ENCODE results near the gene TTC13.

Gene TTC13

DNA sequence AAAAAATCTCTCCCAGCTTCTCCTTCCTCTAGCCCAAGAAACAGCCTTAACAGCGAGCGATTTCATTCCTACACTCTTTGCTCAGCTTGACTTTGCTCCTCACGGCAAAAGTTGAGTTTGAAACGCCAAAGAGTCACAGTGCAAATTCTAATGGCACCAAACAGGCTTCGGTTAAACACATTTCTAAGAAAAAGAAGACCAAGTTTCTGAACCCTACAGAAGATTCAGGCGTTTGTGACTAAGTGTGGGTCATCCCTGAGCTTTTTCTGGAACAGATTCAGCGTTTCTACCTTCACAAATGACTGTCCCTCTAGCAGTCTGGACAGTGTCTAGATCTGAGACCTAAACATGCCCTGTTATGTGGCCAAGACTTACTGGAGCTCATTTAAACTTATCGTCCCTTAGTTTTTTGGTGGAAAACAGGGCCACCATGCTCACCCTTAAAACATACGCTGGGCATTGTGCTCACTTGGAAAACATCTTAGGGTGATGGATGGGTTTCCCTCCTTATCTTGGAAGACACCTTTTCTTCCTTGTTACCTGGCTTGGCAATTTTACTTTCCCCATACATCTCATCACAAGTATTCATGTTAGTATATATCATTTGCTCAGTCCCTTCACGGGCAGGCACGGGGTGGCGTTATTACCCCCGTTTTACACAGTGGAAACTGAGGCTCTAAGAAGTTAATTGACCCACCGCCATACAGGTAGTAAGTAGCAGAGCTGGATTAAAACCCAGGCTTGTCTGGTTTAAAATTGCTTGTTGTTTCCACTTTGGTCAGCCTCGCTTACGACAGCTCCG, 111.4 kb downstream of the TTC13 start:
- no peak for DNase-seq

DNA sequence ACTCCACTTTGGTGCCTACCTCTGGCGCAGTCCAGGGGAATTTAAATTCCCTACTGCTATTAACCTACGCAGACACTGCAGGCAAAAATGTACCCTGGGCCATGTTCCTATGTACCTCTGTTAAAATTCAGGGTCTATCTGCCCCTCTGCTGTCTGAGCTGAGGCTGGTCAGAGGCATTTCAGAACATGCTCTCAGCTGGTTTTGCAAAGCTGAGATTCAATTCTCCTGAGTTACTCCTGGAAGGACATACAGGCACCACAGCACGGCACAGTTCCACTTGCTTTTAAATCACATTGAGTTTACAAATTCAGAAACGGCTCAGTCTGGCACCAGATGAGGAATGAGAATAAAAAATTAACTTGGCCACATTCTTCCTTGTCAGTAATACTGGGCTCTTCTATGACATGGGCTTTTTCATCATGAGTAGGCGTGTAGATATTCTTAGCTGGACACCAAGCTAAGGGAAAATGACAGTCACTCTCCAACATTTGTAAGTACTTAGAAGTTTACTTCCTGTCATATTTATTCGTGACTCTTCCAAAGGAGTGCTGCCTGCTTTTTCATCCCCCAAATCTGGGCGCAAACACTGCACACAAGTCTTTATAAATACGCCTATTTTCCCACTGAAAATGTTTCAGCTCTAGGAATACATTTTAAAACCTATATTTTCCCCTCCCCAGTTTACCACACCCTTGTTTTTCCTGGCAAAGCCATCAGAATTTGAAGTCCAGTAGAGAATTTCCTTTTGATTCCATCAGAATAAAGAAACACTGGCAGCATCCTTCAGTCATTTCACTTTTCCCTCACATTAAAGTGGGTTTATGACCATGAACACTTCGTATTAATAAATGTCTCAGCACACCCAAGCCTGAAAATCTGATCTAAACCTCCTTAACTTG, 112.2 kb downstream of the TTC13 start:
- DNase-seq = no peak

DNA sequence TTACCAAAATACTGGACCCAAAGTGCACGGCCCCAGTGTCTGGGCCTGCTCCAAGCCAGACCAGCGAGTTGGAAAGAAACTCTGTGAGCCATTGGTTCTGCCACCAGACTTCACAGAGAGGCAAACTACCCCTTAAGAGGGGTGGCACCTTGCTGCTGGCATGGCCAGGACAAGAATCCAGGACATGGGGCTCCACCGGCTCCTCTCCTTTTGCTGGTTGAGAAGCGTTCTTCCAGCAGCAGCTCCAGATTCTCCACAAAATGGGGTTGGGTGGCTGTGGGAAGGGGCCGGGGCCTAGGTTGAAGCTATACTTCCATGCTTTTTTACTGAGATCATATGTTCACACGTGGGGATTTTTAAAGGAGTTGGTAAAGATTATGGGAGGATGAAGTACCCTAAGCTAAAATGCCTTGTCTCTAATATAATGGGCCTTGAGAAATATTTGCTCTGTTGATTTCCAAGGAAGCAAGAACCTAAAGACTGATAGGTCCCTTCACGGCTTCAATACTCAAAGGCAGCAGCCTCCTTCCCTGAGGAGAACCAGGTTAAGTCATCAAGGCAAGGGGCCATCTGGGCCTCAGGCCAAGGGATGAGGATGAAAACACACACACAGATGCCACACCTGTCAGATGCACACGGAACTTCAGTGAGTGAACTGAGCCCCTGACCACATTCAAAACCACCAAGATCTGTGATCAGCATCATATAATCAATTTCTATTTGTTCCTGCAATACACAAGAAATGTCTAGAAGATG, 113.4 kb downstream of the TTC13 start:
- DNase-seq = no peak

DNA sequence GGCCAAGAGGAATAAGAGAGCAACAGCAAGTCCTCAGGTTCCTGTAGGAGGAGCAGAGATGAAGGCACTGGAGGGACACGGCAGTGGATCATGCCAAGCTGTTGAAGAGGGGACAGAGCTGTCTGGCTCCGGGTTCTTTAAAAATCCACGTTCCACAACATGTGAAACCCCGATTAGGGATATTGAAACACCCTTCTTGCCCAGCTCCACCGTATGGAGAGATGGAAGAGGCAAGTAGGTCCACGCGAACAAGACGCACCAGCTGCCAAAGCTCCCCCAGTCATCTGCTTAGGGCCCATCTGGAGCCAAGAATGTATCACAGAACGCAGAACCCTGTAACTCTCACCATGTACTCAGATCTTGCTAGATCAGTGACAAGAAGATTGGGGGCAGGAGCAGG, 114.2 kb downstream of the TTC13 start:
- no peak for DNase-seq

DNA sequence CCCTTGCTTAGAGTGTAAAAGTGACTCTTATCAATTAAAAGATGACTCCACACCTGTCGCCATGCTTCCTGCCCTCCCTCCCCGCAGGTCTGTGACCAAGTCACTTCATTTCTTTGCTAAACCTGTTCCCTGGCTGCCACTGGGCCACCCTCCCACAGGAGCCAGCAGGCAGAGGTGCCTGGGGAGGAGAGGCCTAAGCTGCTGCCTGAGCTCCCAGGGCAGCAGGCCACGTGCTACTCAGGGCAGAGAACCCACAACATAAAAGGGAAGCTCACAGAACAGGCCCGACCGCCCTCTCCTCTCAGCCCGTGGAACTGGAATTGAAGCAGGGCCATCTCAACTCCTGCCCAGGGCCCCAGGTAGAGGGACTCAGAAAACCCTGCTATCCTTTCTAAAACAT, 115.2 kb downstream of the TTC13 start:
- no peak for DNase-seq

DNA sequence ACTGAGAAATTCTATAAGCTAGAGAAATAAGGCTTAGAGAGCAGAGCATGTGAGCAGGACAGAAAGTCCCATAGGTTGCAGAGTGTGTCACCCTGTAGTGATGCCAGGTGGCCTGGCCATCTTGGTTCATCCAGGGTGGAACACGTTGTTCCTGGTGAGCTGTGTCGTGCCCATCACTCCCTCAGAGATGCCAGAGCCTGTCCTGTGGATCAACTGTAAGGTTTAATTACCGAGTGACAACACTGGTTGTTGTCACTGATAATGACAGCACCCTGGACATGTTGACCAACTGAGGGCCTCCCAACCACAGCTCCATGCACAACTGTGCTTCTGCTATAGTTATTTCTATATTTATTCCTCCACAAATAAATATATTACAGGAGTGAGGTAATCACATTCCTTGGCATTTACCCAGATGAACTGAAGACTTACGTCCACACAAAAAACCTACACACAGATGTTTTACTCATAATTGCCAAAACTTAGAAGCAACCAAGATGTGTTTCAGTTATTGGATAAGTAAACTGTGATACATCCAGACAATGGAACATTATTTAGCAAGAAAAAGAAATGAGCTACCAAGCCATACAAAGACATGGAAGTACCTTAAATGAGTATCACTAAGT, 116.6 kb downstream of the TTC13 start:
- no peak for DNase-seq

DNA sequence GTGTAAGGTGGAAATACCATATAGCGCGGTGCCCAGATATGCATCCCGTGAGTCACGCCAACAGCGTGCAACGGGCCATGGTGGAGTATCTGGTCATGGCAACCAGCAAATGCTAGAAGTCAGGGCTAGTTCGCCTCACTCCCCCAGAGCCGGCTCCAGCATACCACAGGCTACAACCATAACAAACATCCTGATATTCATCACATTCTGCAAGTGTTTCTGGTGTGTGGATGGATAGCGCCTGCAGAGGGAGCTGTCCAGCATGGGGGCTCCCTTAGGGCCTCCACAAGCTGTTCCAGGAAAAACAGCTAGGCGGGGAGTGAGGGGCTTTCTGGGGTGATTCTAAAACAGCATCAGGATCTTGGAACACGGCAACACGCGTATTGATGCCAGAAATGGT, 117.2 kb downstream of the TTC13 start:
- DNase-seq = no peak

DNA sequence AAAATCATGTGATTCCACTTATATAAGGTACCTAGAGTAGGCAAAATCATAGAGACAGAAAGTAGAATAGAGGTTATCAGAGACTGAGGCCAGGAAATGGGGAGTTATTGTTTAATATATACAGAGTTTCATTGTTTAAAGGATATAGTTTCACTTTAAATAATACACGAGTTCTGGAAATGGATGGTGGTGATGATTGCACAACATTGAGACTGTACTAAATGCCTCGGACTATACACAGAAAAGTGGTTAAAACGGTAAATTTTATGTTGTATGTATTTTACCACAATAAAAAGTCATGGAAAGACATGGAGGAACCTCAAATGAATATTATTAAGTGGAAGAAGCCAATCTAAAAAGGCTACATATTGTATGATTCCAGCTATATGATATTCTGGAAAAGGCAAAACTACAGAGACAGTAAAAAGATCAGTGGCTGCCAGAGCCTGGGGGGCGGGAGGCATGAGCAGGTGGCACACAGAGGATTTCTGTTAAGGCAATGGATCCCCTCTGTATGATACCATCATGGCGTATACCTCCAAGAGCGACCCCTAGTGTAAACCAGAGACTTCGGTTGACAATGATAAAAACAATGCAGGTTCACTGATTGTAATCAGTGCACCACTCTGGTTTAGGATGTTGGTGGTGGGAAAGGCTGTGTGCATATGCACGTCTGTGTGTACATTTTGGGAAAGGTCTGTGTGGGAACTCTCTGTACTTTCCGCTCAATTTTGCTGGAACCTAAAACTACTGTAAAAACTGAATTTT, 117.9 kb downstream of the TTC13 start:
- no peak for DNase-seq

DNA sequence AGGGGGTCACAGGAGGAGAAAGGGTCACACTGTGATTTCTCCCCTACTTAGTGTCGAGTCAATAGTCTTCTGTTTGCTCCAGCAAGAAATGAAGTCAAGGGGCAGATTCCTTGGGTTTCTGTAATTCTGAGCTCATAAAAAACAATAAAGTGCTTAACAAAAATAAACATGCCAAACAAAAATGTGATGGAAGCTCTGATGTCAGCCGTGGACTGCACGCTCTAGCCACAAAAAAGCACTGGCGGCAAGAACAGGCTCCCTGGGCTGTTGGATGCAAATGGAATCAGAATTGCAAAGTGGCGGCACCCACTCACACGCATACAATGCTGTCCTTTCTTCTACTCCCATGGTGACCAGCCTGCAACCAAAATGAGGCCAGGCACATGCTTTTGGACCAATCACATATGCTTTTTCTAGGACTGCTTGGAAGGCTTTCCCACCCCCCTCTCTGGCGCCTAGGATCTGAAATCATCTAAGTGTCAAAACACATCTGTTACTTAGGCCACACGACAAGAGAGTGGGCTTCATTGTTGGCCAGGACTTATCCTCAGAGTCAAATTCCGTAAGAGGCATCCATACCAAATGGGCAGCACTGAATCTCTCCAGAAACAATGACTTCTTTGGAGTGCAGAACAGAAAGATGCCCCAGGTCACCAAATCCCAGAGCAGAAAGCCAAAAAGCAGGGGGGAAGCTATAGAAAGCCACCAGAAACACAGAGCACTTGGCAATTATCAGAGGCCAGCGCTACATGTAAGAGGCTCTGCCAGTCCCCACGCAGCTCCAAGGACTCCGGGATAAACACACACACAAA, 119.5 kb downstream of the TTC13 start:
- no peak for DNase-seq

DNA sequence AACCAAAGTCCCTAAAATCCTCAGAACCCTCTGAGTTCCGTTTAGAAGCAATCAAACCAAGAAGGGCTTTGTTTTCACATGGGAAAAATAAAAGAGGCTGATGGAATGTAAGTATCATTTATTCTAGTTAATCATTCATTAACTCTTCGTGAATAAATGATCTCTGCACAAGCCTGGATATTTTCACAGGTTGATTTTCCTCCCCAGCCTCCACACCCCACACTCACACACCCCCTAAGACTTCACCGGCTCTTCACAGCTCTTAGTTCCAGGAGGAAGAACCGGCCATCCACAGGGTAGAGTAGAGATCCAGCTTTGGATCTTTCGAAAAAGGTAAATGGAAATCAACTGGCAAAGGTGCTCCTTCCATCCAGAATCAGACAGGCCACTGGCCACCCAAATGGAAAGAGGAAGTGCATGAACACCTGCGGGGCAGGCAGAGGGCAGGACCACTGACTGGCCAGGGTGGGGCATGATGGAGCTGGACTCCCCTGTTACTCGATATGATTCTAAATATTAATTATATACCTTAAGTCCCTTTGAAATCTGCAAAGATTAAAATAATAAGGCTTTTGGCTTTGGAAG, 120.3 kb downstream of the TTC13 start:
- DNase-seq = no peak

DNA sequence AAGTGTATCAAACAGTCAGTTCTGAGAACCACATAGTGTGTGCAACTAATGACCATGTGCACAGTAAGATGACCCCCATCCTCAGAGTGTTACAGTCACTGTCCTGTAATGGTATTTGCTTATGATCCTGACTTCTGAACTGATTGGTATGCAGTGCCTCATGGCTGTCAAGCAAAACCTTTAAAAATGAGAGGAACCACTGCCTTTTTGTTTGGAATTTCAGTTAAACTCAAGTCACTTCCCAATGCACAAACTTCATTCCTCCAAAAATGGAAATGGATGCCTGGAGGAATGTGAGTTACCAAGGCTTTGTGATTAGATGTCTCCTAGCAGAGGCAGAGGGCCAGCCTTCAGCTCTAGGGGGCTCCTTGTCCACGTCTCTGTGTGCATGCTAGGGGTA, 120.8 kb downstream of the TTC13 start:
- DNase-seq = no peak

DNA sequence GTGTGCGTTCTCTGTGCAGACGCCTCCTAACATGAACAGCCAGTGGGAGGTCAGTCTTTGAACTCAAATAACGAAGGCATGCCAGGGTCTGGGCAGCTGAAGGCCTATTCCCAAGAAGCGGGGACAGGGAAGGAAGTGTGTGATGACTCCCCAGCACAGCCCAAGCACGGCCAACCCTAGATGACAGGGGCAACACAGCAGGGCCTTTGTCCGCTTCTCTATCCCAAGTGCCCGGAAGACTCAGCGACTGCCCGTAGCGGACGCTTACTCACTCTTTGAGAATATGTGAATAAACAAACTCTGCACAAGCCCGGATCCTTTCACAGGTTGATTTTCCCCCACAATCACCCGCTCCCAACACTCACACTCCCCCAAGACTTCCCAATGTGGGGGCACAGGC, 121.6 kb downstream of the TTC13 start:
- no peak for DNase-seq
